NAMALWA (cell line): ENCODE measurements around the gene KCTD1.
"Not testable (repeated sequence)": the region's sequence is repeated elsewhere in the genome, so short reads cannot be mapped to it uniquely, and the experiment has no call there.

ENCODE experiments used
- DNase-seq: peaks from one replicate; pipeline ENCODE4 v3.0.0-alpha.2; 2015; ENCODE audit warnings: low spot score

The KCTD1 gene

DNA sequence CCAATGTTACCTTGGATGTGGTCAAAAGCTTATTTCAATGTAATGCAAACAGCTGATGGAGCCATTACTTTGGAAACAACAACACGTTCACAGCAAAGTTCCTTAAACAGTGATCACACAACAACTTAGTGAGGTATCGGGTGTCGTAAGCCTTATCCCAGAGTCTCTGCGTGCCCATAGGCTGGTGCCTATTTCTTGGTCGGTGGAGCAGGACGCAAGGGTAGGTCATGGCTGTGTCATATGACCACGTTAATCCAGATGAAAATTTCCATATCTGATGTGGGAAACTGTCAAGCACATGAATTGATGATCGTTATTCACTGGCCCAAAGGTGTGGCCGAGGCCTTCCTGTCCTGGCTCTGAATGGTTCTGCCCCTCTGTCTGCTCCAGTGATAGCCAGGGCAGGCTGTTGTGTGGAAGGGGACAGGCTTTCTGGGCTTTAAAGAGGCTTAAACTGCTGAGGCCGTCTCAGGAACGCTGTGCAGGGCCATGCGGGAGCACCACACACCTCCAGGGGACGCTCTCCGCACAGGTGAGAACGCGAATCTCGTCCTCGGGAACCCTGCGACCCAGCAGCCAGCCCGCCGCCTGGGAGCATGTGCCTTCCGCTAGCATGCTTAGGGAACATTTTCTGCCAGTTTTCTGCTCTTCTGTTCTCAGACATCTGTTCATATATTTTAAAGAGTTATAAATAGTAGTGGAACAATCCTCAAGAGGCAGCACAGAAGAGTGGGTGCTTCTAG is 90.6 kb downstream of the KCTD1 start:
- no peak for DNase-seq

DNA sequence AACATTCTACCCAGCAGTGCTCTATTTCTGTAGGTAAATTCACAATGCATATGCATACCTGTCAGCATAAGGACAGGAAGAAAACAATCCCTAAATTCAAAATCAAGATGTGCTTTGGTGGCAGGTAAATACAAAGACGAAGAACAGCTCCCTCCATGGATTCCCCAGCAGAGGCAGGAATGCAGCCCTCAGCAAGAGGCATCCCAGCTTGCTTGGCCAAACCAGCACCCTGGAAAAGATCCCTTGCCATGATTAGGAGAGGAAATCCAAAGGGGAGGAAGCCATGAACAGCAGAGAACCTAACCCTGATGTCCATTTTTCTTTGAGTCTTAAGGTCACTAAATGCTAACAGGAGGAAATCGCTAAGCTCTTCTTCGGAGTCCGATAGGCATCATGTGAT is 91.2 kb downstream of the KCTD1 start:
- DNase-seq: no peak

DNA sequence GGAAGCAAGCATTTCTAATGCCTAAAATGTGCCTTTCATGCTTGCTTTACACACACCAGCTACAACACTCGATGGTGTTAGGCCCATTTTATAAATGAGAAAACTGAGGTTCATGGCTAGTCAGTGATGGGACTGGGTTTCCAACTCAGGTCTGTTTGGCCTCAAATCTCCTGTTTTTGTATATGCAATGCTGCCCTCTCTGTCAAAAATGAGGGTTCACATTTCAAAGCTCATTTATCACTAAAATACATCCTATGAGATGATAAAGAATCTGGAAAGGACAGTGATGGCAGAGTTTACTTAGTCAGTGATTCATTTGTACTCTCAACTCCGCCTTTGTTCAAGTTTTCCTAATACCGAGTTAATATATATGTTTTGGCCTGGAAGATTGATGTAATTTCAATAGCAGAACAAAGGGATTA is 92.3 kb downstream of the KCTD1 start:
- DNase-seq: peak; percentile 23

DNA sequence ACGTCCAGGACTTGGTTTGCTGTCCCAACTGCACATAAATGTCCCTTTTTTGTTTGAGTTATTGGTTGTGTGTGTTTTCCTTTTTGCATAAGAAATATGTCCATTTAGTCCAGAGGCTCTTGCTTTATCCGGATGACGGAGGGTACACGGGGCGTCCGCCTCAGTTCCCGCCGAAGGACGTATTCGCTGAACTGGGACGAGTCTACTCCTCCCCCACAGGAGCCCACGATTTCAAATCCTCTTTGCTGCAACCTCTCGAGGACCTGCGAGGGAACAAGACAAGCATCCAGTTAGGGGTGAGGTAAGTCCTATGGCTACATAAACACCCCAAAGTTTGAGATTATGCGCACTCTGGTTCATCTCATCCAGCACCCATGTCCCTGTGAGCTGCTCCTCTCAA is 92.7 kb downstream of the KCTD1 start:
- DNase-seq: no peak

DNA sequence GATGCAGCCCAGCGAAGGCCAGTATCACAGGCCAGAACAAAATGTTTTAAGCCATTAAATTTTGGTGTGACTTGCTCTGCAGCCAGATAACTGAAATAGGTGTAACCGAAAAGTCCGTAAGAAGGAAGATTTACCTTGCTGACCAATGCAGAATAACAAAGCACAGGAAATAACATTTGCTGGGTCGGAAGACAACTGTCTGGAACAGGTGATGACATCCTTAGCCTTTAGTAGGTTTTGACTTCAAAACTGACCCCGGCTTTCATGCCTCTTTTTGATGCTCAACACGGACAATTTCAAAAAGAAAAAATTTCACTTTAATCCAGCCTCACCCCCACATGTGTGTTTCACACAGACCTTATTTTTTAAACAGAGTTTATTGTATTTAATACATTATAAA is 93.7 kb downstream of the KCTD1 start:
- DNase-seq: no peak

DNA sequence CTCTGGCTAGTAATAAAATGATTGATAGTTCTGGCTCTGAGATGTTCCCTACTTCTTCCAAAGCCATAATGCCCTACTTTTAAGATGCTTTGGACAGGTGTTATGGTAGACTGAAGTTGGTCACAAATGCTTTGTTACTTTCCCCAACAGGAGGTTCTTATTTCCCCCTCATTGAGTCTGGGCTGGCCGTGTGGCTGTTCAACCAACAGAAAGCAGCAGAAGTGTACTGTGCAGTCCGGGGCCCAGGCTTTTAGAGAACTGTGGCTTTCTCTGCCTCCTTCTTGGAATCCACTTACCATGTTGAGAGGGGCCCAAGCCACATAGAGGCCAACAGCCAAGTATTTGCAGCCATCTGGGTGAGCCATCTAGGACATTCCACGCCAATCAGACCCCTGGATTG is 94.2 kb downstream of the KCTD1 start:
- DNase-seq: no peak

DNA sequence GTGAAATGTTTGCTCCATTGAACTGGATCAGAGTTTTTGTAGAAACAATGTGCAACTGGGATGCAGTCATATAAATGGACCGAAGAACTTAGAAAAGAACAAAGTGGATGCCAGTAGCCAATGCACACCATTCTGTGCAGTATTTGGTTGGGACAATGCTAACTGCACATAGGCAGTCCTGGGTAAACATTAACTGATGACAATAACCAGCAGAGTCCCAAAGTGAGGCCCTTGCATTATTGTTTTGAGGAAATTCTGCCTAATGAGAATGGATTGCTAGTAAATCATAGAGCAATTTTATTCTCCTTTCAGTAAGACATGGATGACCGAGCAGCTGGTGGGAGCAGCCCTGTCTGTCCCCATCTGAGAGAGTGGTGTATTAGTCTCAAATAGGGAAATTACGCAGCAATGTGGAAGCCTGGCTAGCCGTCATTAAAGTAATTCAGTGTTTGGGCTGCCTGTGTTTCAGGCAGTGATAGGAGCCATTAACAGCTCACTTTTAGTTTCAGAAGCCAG is 94.9 kb downstream of the KCTD1 start:
- no peak for DNase-seq

DNA sequence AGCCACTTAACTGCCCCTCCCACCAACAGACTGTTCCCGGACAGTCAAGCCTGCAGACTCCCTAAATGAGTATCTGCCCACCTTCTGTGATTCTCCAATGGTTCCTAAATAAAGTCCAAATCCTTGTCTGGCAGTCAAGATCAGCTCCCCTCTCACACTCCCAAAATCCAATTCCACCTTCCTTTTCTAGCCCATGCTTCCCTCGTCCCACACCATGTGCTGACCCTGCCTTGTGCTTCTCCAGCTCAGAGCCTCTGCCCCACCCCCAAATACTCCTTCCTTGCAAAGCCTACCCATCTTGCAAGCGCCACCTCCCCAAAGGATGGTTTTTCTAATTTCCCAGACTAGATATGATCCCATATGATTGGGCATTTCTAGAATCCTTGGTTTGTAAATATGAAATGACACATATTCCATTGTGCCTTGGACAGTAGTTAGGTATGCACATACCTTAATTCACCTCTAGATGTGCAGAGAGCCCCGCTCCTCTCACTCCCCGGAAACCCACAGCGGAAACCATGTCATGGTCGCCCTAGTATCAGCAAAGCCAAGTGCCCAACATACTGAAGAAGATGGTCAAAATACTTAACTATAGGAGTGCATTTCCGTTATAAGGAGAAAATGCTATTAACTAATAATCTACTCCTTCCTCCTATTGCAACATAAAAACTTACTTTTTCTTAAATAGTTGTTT is 97.2 kb downstream of the KCTD1 start:
- DNase-seq: no peak

DNA sequence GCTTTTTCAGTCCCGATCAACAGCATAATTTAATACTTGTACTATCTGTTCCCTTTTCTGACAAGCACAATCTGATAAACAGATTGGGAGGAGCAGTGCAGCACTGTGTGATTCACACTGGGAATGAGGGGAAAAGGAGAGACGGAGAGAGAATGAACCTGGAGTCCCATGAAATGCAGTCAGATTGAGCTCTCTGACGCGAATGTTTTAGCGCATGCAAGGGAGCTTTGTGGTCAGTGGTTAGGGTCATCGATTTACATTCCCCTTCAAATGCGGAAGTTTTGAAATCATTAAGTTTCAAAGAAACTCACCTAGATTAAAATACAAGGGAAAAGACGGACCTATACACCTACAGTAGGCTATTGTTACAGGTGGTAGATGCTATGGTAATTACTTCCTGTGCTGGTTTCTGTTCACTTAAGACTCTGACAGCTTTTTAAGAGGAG is 99.6 kb downstream of the KCTD1 start:
- DNase-seq: no peak

DNA sequence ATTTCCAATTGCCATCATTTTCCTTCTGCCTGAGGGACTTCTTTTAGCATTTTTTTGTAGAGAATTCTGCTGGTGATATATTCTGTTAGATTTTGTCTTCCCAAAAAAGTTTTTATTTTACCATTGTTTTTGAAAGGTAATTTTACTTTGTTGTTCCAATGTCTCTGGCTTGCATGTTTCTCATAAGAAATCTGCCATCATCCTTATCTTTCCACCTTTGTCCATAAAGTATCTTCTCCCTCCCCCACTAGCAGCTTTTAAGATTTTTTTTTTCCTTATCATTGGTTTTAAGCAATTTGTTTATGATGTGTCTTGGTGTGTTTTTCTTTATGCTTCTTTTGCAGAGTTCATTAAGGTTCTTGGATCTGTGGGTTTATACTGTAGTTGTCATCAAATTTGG is 104.5 kb downstream of the KCTD1 start:
- no peak for DNase-seq

DNA sequence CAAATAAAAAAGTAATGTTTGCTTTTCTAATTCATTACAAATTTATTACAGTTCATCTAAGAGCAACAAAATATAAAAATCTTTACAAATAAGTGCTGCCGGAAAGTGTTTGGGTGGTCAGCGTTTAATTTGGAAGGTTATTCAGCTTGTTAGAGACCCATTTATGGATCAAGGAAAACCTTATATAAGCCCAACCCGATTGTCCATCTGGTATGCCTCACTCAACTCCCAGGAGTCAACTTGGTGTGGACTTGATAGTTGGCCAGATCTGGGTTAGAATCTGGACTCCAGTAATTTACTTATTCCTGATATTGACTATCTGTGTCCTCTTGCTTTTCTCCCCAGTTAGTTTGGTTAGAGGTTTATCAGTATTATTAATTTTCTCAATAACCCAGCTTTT is 106.2 kb downstream of the KCTD1 start:
- no peak for DNase-seq

DNA sequence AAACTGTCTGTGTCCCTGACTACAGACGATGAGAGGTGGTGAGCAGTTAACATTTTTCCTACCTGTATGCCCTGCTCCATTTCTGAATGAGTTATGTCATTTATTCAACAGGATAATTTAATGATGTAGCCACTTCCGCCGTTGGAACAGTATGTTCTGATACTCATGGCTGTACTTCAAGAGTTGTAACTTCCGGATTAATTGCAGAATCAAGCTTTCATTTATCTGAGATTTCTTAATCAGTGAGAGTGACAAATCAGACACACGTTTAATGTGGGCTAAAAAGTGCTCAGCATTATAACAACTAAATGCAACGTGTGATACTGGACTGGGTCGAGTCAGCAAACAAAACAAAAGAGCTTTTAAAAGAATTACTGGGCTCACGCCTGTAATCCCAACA is 107.7 kb downstream of the KCTD1 start:
- DNase-seq: no peak

DNA sequence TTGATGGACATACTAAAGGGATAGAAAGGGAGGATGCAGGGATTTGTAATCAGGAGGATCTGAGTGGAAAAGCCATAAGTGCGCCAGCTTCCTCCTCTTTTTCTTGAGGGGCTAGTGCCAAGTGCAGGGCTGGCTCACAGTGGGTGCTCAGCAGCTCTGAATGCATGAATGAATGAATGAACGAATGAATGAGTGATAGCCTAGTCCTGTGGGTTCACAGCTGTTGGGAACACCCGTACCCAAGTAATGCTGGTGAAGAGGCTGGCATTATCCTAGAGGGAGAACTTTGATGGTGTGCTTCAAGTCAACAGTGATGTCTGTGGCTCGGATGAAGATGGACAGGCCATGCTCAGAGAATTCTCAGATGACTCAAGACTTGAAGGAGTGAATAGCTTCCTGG is 108.8 kb downstream of the KCTD1 start:
- DNase-seq: no peak

DNA sequence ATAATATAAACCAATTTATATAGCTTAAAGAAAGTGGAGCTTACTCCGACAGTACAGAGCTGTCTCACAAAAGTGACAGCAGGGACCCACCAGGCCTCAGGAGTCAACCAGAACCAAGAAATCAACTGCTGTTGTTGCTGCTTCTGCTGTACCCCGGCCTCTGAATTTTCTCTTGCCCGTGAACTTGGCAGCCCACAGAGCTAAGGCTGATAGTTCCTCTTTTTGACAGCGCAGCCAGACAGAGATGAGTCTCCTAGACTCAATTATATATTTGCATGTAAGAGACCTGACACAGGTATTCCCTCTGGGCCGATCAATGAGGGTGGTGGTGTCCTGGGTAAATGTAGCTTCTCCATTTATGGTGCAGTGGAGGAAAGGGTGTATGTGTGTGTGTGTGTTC is 109.4 kb downstream of the KCTD1 start:
- DNase-seq: peak; percentile 53

DNA sequence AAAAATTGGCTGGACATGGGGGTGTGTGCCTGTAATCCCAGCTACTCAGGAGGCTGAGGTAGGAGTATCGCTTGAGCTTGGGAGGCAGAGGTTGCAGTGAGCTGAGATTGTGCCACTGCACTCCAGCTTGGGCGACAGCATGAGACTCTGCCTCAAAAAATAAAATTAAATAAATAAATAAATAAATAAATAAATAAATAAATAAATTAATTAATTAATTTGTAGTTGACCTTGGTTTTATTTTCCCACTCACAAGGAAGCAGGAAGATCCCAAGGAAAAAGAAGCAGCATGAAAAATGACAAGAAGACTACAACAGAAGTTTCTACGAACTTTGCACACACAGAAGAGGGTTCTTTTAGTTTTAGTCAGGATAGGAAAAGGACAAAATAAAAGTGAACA is 110.7 kb downstream of the KCTD1 start:
- not testable (repeated sequence) for DNase-seq

DNA sequence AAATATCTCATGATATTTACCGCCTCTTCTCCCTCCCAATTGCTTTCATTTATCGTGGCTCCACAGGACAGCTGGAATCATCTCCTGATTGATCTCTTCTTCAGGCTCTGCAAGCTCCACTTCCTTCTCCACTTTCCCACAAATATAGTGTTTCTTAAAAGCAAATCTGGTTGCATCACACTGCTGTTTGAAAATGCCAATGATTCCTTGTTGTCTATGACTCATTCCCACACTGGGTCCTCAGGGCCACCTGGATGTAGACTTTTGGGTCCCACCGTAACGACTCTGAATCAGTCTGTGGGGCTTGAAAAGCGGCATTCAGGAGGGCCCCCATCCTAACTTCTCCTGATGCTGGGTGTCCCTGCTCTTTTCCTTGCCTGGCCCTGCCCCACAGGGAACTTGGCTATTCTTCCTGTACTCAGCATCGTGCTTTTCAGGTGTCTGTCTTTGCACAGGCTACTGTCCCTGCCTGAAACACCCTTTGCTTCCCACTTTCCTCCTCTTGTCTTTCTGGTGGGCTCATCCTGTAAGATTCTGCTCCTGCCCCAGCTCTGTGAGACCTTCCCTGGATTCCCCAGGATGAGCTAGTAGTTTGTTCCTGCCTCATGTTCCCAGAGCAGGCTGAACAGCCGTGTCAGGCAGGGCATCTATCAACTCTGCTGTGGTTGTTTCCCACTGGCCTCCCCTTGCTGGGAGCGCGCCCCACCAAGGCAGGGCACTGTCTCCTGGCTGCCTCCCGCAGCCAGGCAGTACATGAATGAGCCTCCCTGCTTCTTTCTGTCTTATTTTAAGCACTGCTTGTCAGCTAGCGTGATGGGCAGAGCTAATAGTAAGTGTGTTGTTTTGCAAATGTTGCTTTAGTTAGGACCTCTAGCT is 111.9 kb downstream of the KCTD1 start:
- DNase-seq: no peak

DNA sequence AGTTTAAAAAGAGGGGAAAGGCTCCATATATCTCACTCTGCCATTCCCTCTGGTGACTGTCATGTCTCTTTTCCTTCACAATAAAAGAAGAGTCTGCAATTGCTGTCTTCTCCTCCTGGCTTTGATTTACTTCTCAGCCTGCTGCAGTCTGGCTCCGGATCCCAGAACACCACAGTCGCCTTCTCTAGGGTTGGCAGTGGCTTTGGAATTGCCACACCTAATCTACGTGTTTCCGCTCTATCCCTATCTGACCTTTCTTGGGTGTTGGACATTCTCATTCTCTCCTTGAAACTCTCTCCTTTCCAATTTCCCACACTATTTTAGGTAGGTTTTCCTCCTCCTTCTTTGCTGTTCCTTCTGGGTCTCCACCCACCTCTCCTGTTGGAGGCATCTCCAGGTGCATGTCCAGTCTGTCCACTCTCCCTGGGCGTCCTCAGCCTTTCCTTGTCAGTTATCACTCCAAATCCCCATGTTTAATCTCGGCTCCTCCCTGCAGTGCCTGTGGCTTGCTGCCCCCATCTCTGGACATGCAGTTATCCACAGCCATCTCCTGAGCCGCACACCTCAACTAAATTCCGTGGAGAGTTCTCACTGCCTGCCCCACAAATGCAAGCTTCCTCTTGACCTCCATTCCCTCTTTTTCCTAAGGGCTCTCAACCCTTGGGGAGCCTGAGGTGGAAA is 112.8 kb downstream of the KCTD1 start:
- DNase-seq: no peak

DNA sequence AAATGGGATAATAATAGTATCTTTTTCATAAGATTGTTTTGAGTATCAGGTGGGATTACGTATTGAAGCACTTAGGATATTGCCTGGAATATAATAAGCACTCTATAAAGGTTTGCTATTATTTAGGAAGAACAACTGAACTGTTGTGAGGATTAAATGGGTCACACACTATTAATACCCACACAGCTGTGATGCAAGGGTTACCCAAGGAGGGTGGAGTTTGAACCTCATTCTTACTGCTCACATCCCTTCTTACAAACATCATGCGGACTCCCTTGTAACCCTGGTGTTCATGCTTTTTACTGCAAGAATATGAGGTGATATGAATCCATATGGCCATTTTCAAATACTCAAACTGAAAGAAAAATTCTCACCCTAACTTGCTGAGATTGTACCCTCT is 113.5 kb downstream of the KCTD1 start:
- DNase-seq: no peak

DNA sequence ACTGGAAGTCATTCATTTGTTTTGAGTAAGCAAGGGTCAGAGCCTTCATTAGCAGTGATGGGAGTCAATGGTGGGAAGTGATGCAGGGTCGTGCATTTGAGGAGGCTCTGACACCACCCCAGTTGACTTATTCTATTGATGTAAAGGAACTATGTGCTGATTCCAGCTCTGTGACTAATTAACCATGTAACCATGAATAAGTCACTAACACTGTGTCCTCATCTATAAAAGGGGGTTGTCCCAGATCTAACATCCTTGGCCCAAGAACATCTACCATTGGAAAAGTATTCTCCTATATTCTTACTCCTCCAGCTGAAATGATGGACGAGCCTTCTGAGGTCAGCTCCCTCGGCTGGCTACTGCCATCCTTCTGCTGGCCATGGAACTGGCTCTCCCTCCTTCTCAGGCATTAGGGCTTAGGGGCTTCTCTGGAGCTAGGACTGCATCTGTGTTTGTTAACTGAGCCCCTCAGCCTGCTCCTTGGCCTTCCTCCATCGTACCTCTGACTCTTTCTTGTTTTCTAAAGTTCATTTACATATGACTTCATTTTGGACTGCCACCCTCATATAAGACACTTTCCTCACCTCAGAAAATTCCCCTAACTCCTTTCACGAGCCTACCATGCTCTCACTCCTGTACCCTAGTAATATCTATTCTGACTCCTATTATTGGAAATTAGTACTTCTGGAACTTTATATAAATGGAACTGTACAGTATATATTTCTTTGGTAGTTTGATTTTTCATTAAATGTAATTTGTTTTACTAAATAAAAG is 115.5 kb downstream of the KCTD1 start:
- DNase-seq: no peak

DNA sequence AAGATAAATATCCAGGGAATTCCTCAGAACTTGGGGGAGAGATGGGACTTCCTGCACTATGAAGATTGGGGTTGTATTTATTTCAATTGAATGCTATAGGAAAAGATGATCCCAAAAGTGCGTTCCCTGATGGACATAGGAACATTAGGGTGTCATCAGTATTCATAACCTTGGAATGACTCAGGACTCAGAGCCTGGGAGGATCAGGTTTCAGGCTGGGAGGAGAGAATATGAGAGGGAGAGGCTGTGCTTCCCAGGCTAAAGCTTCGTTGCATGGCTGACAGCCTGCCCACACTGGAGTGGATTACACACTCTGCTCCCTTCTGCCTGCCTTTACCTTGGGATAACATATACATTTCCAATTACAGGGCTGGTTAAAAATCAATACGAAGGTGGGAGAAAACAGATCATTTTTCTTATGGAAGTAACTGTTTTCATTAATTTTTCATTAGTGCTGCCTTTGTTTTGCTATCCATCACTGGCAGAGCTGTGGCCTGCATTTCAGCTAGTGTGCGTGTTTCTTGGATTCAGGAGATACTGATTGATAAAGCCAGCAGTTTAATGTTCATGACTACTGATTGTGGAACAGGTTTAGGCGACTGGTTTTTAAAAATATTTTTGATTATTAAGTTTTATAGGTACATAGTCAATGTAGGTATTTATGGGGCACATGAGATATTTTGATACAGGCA is 118.7 kb downstream of the KCTD1 start:
- no peak for DNase-seq

DNA sequence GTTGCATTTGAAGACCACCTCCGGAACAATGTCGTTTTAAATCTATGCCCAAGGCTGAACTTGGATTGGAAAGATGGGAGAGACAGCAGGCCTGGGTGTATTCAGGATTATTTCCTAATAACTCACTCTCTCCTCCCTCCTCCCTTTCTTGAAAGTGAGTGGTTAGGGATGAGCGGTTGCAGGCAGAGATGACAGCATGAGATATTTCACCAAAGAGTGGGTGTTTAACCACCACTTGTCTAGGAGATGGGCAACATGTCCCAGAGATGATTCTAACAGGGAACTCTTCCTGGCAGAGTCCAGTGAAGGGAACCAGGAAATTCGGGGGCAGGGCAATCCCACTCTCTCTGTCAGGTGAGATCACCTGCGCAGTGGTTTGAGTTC is 123.2 kb downstream of the KCTD1 start:
- no peak for DNase-seq
